ENCODE results near the gene SEPTIN5. TPM values are rescaled to one million over a fixed set of nuclear protein-coding genes. Genes with fewer than 3 reads are reported as not detected.
"Not testable (repeated sequence)": the region's sequence is repeated elsewhere in the genome, so short reads cannot be mapped to it uniquely, and the experiment has no call there.

Gene SEPTIN5
- total RNA-seq, 1 experiment from 2014 or later, result 2.0 TPM

- H3K9me3 Mint-ChIP-seq (ENCODE audit: unreplicated experiment), result no peaks in the 10 kb centered on the region
- H3K27me3 Mint-ChIP-seq (ENCODE audit: insufficient read depth, unreplicated experiment), result no peaks in the 10 kb centered on the region
- BruUV-seq (replicated peaks), result no TSS peak
- no peak overlapping the region for H3K27ac Mint-ChIP-seq (ENCODE audit: low read depth, unreplicated experiment)
- H3K4me1 Mint-ChIP-seq (ENCODE audit: insufficient read depth, unreplicated experiment), result peaks cover 8% of the 10 kb centered on the region
- CTCF ChIA-PET, result no interaction called here
- H3K4me3 Mint-ChIP-seq (ENCODE audit: unreplicated experiment), result no peak overlapping the region
- no peak for DNase-seq (ENCODE audit: unreplicated experiment)
- intact Hi-C loops (cut with micrococcal nuclease), result no loop called here
- no peak for TF ChIP-seq CTCF (IDR thresholded peaks at IDR 0.05; ENCODE audit: unreplicated experiment)
- POLR2A ChIA-PET, result no interaction called here
- no peaks in the 10 kb centered on the region for H3K36me3 Mint-ChIP-seq (ENCODE audit: insufficient read depth, unreplicated experiment)
Measured at GRCh38 chr22:19694696-19695095, 19.6 kb upstream of the SEPTIN5 start.

- no TSS peak for BruUV-seq (replicated peaks)
- H3K4me1 Mint-ChIP-seq (ENCODE audit: insufficient read depth, unreplicated experiment), result peaks cover 5% of the 10 kb centered on the region
- ChIA-PET POLR2A (no interaction called here), CTCF (interaction anchor here (0.5 to 0.8 kb wide), 3 partner anchors 34 to 200 kb away, joined by 3 to 4 read pairs (median 3); no protein-coding TSS in a partner anchor)
- H3K4me3 Mint-ChIP-seq (ENCODE audit: unreplicated experiment), result no peak overlapping the region
- H3K27ac Mint-ChIP-seq (ENCODE audit: low read depth, unreplicated experiment), result no peak overlapping the region
- no peaks in the 10 kb centered on the region for H3K9me3 Mint-ChIP-seq (ENCODE audit: unreplicated experiment)
- TF ChIP-seq CTCF (IDR thresholded peaks at IDR 0.05; ENCODE audit: unreplicated experiment), result no peak
- DNase-seq (ENCODE audit: unreplicated experiment), result no peak
- no peaks in the 10 kb centered on the region for H3K36me3 Mint-ChIP-seq (ENCODE audit: insufficient read depth, unreplicated experiment)
- intact Hi-C loops (cut with micrococcal nuclease), result no loop called here
- no peaks in the 10 kb centered on the region for H3K27me3 Mint-ChIP-seq (ENCODE audit: insufficient read depth, unreplicated experiment)
Measured at GRCh38 chr22:19696504-19697276, 17.6 kb upstream of the SEPTIN5 start.

DNA sequence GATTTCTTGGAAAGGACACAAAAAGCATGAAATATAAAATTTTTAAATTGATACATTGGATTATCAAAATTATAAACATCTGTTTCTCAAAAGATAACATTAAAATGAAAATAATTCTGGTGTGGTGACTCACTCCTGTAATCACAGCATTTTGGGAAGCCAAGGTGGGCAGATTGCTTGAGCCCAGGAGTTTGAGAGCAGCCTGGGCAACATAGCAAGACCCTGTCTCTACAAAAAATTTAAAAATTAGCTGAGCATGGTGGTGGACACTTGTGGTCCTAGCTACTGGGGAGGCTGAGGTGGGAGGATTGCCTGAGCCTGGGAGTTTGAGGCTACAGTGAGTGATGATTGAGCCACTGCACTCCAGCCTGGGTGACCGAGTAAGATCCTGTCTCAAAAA, 16.4 kb upstream of the SEPTIN5 start:
- intact Hi-C loops (cut with micrococcal nuclease); H3K27me3 Mint-ChIP-seq (ENCODE audit: insufficient read depth, unreplicated experiment); DNase-seq (ENCODE audit: unreplicated experiment); H3K9me3 Mint-ChIP-seq (ENCODE audit: unreplicated experiment); H3K36me3 Mint-ChIP-seq (ENCODE audit: insufficient read depth, unreplicated experiment); BruUV-seq (replicated peaks); H3K4me3 Mint-ChIP-seq (ENCODE audit: unreplicated experiment); H3K4me1 Mint-ChIP-seq (ENCODE audit: insufficient read depth, unreplicated experiment); H3K27ac Mint-ChIP-seq (ENCODE audit: low read depth, unreplicated experiment): not testable (repeated sequence)
- ChIA-PET POLR2A (interaction anchor here (0.6 kb wide), 1 partner anchor 784 kb away, joined by 3 read pairs; no protein-coding TSS in a partner anchor), CTCF (interaction anchor here (0.8 kb wide), 1 partner anchor 33 kb away, joined by 3 read pairs; no protein-coding TSS in a partner anchor)

GRCh38 chr22:19700790-19701419, 13.4 kb upstream of the SEPTIN5 start:
- no peaks in the 10 kb centered on the region for H3K4me1 Mint-ChIP-seq (ENCODE audit: insufficient read depth, unreplicated experiment)
- POLR2A ChIA-PET, result no interaction called here
- CTCF ChIA-PET, result interaction anchor here (0.6 kb wide), 1 partner anchor 211 kb away, joined by 3 read pairs; no protein-coding TSS in a partner anchor

More at GRCh38 chr22:19700790-19701419, 13.4 kb upstream of the SEPTIN5 start:
- no TSS peak for BruUV-seq (replicated peaks)
- Mint-ChIP-seq H3K27me3 (ENCODE audit: insufficient read depth, unreplicated experiment) (no peaks in the 10 kb centered on the region), H3K27ac (ENCODE audit: low read depth, unreplicated experiment) (no peak overlapping the region), H3K9me3 (ENCODE audit: unreplicated experiment) (no peaks in the 10 kb centered on the region), H3K36me3 (ENCODE audit: insufficient read depth, unreplicated experiment) (no peaks in the 10 kb centered on the region), H3K4me3 (ENCODE audit: unreplicated experiment) (no peak overlapping the region)
- TF ChIP-seq CTCF (IDR thresholded peaks at IDR 0.05; ENCODE audit: unreplicated experiment), result no peak
- no peak for DNase-seq (ENCODE audit: unreplicated experiment)
- intact Hi-C loops (cut with micrococcal nuclease), result no loop called here
